NCI-H1105 treated with DMSO at 0.1 percent for 48 hours (cell line): ENCODE results near the gene VSIG10L.

Source experiments
- DNase-seq: peaks from one replicate; lab custom pipeline; 2025; lab: John Stamatoyannopoulos, UW

VSIG10L gene

DNA sequence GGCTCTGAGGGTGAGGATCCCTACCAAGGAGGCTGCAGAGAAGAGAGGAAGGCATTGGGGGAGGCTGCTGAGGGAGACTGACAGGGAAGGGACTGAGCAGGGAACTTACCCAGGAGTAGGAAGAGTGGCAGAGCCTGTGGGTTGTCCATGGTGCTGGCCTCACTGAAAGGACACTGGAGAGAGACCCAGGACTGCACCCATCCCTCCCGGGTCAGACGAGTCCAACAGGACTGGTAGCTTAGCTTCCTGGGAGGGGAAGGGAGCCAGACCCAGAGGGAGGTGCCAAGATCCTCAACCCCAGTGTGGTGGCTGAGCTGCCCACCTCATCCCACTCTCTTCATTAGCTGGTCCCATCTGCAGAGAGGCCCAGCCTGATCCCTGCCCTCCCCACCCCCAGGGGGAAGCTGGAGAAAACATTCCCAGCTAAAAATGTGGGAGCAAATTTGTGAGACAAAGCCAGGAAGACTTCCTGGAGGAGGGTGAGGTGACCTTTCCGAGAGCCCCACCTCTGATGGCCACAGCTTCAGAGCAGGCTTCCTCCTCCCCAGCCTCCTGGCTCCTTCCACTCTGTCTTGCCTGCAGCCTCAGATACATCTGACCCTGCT, at the start of gene VSIG10L:
Gene VSIG10L, minus strand, starts transcription at position 164 of the 605 bp plus-strand sequence. Its CDS starts 15 bp downstream, at position 149.
- DNase-seq = no peak

DNA sequence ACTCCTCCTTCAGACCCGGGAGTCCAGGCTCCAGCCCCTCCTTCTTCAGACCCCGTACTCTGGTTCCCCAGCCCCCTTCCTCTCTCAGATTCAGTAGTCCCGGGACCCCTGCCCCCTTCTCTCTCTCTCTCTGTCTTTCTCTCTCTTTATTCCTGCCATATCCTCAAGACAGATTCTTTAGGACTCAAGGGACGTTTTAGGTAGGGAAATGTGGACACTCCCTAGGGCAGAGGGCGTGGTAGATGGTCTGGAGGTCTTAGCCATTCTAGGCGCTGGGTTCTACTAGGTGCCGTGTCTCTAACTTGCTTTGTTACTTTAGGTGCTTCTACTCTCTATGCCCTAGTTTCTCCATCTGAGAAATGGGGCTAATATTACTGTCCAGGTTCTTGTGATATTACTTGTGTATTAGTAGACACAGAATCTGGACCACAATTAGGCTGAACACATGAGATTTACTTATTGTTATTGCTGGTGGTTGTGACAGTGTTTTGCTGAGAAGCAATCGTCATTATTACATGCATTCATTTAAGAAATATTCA, 49.2 kb upstream of the VSIG10L start:
- DNase-seq = no peak

DNA sequence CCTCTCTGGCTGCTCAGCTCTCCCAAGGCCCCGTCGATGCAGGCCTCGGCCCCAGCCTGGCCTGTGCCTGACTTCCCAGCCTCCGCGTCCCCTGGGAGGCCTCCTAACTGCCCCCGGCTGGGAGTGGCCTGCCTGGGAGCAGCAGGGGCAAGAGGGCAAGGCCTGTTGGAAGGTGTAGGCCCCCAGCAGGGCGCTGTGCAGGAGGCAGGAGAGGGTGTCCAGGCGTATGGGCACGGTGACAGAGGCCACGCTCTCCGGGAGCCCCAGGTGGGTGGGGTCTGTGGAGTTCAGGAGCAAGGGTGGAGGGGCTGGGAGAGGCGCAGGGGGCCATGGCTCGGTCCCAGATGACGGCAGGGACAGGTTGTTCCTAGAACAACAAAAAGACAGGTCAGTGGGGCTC, 47.2 kb upstream of the VSIG10L start:
- no peak for DNase-seq

DNA sequence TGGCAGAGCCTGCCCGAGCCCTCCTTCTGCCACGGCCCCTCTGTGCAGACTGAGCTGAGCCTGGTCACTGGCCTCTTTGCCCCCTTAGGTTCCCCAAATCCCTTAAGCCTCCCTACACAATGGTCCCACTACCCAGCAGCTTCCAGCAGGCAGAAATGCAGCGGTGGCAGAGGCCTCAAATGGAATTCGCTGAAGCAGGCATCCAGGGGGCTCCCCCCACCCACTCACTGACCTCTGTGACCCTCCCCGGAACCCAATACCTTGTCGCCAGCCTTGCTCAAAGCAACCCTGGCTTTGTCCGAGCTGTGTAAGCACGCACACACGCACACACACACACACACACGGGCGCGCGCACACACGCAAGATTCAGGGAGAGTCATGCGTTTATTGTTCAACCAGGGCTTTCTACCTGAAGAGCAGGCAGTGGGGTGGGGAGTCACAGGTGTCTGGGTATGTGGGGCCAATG, 46.0 kb upstream of the VSIG10L start, which contains the start of gene LIM2:
Gene LIM2, minus strand, starts transcription at position 51 of the 466 bp plus-strand sequence. CDS start 531 bp downstream, outside the sequence.
- no peak for DNase-seq

DNA sequence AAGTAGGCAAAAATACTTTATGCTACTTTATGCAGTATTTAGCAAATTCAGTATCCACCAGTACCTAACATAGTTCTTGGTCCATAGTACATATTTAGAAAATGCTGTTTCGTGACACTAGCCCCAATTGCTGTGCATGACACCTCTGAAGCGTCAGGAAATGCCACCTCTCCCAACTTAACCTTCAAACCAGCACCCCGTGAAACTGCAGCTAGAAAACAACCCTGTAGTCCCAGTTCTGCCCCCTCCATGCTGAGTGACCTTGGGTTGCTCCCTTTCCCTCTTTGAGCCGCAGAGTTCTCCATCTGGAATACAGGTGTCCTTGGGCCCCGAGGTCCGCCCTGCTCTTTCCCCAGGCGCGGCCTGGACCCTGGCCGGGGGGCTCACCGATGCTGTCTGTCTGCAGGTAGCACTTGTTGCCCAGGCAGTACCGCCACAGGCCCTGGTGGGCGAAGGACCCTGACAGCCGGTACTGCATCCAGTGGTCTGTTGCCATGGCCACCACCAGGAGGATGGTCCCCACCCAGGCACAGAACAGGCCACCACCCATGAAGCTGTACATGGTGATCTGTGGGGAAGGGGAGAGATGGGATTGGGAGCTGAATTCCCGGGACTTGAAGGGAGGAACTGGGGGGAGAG, 45.1 kb upstream of the VSIG10L start:
- DNase-seq = no peak

DNA sequence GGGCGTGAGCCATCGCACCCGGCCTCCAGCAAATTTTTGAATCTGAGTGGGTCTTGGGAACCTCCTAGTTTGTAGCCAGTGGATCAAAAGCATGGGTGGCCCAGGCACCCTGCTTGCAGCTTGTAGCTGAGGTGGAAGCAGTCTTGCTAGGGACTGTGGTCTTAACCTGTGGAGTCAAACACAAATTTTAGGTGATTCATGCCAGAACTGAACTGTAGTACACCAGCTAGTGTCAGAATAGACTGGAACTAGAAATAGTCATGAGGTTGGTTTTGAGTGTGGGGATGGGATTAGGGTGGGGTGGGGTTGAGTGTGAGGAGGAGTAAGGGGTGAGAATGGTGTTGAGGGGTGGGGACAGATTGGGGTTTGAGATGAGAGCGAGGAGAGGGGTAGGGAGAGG, 40.1 kb upstream of the VSIG10L start:
- DNase-seq = no peak

DNA sequence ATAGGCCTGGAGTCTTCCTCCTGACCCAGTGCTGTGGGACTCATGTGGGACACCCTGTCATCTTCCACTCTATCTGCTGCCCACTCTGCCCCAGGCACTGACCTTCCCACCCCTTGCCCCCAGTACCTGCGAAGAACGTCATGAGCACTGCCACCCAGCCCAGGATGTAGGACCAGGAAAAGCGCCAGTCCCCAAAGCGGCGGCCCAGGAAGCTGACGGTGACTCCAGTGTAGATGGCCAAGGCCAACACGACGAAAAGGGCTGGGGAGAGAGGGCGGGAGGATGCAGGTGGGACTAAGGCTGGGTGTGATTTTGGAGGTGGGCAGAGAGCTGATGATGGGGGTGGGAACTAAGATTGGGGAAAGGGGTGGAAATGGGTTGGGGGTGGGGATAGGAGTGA, 38.4 kb upstream of the VSIG10L start:
- DNase-seq = no peak

DNA sequence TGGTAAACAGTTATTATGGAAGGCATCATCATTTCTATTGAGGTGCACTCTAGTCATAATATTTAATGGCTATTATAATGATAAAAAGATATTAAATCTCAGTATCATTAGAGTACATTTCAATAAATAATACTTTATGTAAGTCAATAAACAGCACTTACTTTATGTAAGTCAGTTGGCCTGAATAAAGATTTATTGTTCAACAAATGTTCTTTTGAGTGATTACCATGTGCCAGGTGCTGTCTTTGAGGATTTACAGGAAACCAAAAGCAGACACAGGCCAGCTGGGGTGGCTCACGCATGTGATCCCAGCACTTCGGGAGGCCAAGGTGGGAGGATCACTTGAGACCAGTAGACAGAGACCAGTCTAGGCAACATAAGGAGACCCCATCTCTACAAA, 35.5 kb upstream of the VSIG10L start:
- DNase-seq = no peak

DNA sequence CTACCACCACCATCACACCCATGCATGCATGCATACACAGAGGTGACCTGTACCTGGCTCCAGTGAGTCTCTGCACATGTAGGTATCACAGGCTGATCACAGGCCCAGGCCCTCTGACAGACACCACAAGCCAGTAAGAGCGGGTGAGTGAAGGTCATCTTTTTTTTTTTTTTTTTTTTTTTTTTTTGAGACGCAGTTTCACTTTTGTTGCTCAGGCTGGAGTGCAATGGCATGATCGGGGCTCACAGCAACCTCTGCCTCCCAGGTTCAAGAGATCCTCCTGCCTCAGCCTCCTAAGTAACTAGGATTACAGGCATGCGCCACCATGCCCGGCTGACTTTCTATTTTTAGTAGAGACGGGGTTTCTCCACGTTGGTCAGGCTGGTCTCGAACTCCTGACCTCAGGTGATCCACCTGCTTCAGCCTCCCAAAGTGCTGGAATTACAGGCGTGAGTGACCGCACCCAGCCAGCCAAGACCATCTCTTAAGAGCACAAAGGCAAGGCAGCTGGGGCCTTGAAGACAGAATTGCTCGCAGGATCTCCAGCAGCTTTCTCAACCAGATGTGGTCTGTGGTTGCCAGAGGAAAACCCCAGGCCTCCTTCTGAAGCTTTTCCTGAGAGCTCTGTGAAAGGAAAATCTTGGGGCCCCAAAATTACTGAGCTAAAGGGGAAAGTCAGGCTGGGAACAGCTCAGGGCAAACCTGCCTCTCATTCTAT, 33.7 kb upstream of the VSIG10L start:
- DNase-seq = no peak

DNA sequence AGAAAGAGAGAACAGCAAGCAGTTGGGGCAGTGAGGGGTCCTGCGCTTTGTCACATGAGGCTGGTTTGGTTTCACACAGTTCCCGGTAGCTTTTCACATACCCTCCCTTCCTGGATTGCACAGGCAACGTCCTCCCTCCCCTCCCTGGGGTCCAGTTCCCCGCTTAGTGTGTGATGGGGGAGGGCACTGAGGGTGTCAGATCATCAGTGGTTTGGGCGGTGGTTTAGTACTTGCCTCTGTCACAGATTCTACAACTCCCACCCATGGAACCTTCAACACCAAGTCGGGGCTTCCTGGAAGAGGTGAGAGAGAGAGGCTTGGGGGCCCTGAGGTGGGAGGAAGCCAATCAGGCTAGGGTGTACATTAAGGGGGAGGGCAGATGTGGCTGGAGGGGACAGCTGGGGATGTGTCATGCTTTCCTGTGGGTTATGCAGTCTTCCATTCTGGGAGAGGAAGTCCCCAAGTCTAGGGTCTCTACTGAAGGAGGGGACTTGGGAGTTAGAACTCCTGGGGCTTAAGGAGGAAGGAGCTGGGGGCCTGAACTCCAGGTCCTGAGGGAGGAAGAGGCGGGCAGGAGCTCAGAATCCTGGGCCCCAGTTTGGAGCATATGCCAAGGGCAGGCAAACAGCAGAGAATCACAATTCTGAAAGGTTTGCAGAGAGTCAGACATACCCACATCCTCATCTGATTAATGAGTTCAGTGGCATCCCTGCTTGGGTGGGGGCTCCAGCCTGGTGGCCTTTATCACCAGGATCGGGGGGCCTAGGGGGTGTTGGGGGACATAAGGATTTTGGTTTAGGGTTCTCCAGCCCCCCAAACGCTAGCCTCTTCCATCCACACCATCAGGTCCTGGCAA, 30.9 kb upstream of the VSIG10L start, which contains the start of gene NKG7:
Gene NKG7, minus strand, starts transcription at position 6 of the 856 bp plus-strand sequence. CDS start 119 bp downstream, outside the sequence.
- DNase-seq = no peak

DNA sequence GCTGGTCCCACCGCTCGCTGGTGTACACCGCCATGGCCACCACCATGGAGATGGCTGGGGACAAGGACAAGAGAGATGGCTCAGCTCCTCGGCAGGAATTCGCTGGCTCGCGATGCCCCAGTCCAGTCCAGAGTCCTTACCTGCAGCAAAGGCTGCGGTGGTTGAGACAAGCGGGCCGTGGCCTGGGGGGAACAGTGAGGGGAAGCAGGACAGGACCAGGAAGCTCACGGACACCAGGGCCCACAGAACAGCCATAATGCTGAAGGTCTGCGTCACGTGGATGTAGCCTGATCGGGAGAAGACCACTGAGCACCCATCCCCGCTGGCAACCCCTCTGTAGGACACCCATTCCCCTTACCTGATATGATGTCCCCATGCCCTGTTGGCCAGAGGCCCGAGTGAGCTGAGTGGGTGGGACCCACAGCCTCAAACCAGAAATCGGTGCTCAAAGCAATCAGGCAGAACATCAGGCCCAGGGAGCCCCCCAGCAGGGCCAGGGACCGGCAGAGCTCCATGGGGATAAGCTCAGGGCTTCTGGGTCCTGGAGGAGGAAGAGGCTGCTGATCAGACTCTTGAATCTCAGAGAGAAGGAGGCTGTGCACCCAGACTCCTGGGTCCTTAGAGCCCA, 30.2 kb upstream of the VSIG10L start:
- DNase-seq = no peak

DNA sequence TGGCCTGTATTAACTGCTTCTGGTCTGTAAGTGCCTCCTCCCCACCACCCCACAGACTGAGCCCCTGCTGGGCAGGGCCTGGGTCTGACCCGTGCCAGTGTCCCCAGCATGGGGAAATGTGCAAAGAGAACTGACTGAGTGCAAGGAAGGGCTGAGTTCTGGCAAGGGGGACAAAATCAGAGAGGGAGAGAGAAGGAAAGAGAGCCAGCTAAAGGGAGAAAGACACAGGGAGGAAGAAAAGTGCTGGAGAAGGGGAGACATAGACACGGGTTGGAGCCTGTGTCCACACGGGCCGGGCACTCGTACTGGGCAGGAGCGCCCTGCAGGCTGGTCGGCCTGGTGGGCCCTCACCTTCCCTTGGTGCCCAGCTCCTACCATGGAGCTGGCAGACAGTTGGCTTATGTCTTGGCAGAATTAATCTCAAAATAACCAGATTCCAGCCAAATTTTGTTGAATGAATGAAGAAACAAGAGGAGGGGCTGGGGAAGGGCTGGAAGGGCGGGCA, 29.3 kb upstream of the VSIG10L start:
- DNase-seq = no peak

DNA sequence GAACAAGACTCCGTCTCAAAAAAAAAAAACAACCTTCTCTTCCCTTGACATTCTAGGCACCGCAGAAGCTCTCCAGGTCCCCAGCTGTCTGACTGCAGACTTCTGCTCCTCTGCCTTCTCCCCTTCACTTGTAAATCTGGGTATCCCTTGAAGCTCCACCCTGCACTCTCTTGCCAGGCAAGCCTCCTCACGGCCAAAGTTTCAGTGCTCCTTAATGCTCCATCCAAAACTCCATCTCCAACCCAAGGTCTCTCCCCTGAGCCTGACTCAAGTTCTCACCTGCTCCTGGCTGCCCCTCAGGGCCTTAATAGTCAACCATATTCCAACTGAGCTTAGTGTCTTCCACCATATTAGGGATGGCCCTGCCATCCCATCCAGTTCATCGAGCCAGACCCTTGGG, 28.3 kb upstream of the VSIG10L start:
- DNase-seq = no peak

DNA sequence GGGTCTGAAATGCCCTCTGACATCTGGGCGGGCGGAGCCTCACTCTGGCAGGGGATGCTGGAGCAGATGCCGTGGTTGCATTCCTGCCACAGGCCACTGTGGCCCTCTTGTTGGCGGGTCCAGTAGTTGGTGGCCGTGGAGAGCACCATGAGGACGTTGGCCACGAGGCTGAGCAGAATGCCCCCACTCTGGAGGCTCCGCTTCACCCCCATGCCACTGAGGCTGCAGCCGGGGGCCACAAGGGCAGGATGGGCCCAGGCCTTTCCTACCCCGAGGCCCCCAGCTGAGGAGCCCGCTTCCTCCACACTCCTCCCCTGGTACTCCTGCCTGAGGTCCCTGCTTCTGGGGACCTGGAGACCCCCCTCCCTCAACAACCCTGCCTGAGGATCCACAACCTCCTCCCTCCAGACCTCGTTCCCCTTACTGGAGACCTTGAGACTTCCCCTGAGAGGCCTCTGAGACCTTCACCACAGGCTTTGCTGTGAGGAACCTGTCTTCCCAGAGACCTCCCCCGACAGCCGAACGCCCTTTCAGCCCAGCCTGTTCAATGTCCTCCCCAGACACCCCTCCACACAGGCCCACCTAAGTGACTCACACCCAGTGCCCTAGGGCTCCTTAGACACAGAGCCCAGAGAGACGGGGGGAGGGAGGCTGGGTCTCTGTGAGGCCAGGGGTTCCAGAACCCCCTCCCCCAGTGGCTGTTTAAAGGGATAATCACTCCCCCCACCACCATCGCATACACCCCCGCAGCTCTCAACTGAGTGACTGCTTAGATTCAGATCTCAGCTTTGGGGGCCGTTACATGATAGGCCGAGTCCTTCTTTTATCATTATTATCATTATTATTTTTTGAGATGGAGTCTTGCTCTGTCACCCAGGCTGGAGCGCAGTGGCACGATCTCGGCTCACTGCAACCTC, 26.7 kb upstream of the VSIG10L start, which contains the start of gene CLDND2:
Gene CLDND2, minus strand, starts transcription at position 638 of the 917 bp plus-strand sequence. Its CDS starts 426 bp downstream, at position 212.
- DNase-seq = no peak

DNA sequence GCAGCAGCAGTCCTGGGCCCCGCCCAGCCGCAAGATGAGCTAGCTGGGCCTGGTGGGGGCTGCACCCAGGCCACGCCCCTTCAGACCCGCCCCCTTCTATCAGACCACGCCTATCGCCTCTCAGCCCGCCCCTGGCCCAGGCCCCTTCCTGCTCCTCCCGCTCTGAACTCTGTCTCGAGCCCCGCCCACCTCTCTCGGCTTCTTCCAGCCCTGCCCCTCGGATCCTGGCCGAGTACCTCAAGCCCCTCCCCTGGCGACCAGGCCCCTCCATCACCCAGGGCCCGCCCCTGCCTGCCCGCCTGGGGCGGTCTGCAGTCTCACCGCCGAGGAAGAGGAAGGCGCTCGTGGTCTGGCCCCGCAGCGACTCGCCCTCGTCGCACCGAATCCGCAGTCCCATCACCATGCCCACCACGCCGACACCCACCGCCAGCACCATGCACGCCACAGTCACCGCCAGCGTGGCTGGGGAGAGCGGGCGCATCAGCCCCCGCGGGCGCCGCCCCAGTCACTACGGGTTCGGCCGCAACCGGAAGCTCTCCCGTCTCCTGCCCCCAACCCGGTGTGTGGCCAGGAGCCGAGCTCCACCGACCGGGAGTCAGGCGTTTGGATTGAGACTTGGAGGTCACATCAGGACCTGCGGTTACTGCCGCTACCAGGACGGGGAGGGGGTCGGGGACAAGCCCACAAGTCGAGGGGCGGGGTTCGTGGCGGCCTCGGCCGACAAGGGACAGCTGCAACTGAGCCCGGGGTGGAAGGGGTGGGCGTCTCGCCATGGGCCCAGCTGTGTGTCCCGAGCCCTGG, 25.8 kb upstream of the VSIG10L start:
- DNase-seq = no peak

DNA sequence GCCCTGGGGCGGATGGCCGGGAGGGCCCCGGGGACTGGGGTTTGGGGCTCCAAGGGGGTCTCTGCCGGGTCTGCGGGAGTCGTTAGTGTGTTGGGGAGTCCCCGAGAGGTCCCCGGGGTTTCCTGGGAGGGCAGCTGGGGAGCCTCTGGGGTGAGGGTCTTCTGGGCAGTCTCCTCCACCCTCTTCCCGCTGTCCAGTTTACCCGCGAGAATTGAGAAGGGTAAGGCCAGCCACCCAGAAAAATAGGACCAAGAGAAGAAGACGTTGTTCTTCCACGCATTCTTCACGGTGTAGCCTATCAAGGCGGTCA, 25.3 kb upstream of the VSIG10L start:
- no peak for DNase-seq

DNA sequence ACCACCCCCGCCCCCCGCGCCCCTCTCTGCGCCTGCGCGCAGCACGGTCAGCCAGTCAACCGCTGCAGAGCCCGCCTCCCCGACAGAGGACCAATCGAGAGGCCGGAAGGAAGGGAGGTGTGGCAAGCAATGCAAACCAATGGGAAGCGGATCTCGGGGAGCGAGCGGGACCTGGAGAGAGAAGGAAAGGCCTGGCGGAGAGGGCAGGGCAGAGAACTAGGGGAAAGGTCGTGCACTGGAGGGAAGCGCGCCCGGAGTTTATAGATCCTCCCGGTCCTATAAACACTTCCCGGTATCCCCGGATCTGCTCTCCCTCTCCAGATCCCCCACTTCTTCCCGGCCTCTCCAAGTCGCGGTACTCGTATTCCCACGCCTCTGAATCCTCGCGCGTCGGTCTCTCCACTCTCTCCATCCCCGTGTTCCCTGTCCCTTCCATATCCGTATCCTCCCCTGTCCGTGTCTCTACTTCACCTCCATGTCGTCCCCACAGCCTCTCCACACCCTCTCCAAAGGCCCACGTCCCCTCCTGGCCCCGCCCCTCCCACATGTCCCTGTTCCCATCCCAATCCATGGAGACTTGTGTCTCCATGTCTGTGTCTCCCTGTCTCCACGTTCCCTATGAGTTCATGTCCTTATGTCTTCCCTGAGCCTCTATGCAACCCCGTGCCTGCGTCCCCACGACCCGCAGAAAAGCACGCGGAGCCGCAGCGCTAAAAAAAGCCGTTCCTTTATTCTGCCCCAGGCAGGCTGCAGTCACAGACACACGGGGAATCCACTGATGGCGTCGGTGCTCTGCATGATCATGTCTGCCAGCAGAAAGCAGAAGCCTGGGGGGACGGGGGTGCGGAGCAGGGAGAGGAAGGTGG, 24.7 kb upstream of the VSIG10L start:
- DNase-seq = peak; percentile 71

DNA sequence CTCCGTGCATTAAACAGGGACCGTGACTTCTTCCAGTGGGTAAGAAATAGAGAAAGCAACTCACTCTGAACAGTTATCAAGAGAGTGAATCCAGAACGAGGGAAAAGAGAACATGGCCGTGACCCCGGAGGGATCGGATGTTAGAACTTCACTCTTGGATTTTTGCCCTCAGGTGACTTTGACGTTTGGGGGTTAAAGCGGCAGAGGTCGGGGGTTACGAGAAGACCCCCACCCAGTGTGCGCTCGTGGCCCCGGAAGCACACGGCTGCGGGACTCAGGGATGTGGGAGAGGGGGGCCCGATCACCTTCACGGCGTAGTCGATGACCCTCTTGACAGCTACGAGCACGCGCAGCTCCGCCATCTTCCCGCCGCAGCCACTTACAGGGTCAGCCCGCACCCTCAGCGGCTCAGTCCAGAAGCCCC, 24.0 kb upstream of the VSIG10L start, which contains the start of gene ETFB:
Gene ETFB, minus strand, starts transcription at position 424 of the 424 bp plus-strand sequence. Its CDS starts 62 bp downstream, at position 362.
- DNase-seq = no peak
